Adrenal gland (tissue), 12 donors: ENCODE data around the gene TRIOBP. TPM values are rescaled to one million over a fixed set of nuclear protein-coding genes. Genes with fewer than 3 reads are reported as not detected.
A peak's percentile ranks its signal among the peaks of the same experiment; 100 is the strongest.

Experiments used
- DNase-seq, 7 donors: peaks; one replicate each; pipeline ENCODE4 v3.0.0-alpha.2; 2019 to 2020
- H3K27ac ChIP-seq, 5 donors: fragments of 200-600 bp; sonication (generic) in 4 of 5; 1 replicate in 3 of 5; 2 replicates in 2 of 5; pipeline versions ENCODE4 v1.5.1 to v1.8.0; 2016 to 2020; ENCODE audit warnings: mild to moderate bottlenecking in 1 of 5
- H3K27me3 ChIP-seq: fragments of 200-600 bp; 2 replicates; pipeline ENCODE4 v1.8.0; 2021
- H3K36me3 ChIP-seq, 2 donors: fragments of 200-600 bp; replicated peaks in 1 of 2; 1 replicate in 1 of 2; 2 replicates in 1 of 2; pipeline versions ENCODE4 v1.5.1 to v1.8.0; 2018 to 2022
- H3K4me1 ChIP-seq, 2 donors: fragments of 200-600 bp; replicated peaks in 1 of 2; 1 replicate in 1 of 2; 2 replicates in 1 of 2; pipeline versions ENCODE4 v1.5.1 to v1.8.0; 2018 to 2021
- H3K4me3 ChIP-seq, 4 donors: fragments of 200-600 bp; sonication (generic) in 3 of 4; one replicate each; pipeline ENCODE4 v1.5.1; 2016 to 2018
- H3K9me3 ChIP-seq, 3 donors: fragments of 200-600 bp; sonication (generic) in 1 of 3; replicated peaks in 1 of 3; 1 replicate in 2 of 3; 2 replicates in 1 of 3; pipeline versions ENCODE4 v1.5.1 to v1.8.0; 2016 to 2021
- POLR2A ChIP-seq, 2 donors: fragments of 450-650 bp; IDR thresholded peaks; one replicate each; pipeline ENCODE4 v1.6.1; 2017; ENCODE audit warnings: antibody characterized with exemption in 2 of 2, mild to moderate bottlenecking in 2 of 2, moderate library complexity in 1 of 2
- WGBS, 4 donors: extraction: QIAGEN DNeasy Blood & Tissue Kit in 2 of 4; methylation state at CpG; one replicate each; pipeline versions ENCODE4 v1.1.5 to v1.1.7; 2013 to 2017; 5-methylcytosine and 5-hydroxymethylcytosine counted together
- intact Hi-C, 2 donors: fragments of 100-400 bp; cut with DNase I; formaldehyde crosslinking; loops; one replicate each; pipeline versions ENCODE4 v1.14.1 to v1.15.0; 2022 to 2023
- polyA plus RNA-seq, 3 donors: library from polyadenylated mRNA; stranded (reverse); fragments of 200-250 nt in 2 of 3; fragments of 350-450 nt in 1 of 3; fragmentation: Illumina TruSeq in 1 of 3; extraction: RNeasy Lipid Tissue Mini Kit (QIAGEN cat#74804) in 1 of 3; gene quantifications; one replicate each; pipeline ENCODE4 v1.2.3, GENCODE V29; 2013 to 2014
- total RNA-seq, 9 donors: library from RNA; depleted of rRNA in 4 of 9; stranded (reverse); fragments of >200 nt in 4 of 9; fragments of 120-200 nt in 1 of 9; fragmentation: NEBNext Ultra II Directional in 1 of 9; extraction: Animal tissue kit (Norgen Biotek cat#: 25700) in 1 of 9; gene quantifications; one replicate each; pipeline versions ENCODE4 v1.1.0 to v1.2.4, GENCODE V29; 2013 to 2023
- TF ChIP-seq, protein P1 (sequence below), 6 experiments: fragments of 450-650 bp in 4 of 6; fragments of 200-600 bp in 2 of 6; sonication (generic) in 1 of 6; IDR thresholded peaks; 1 replicate in 5 of 6; 2 replicates in 1 of 6; pipeline versions ENCODE4 v1.5.1 to v1.8.0; 2016 to 2021; ENCODE audit warnings: antibody characterized with exemption in 6 of 6, mild to moderate bottlenecking in 2 of 6, moderate library complexity in 1 of 6
- donor health status: healthy with polysubstance abuse.
- donor health status: Bipolar disorder and iron deficiency.
- donor health status: DM: yes; HTN: yes; CAD: no.
- donor health status: DM: no; HTN: no; CAD: no.
- donor health status: DM: no; HTN: no; CAD: no.
- donor health status: DM: yes; HTN: yes; CAD: no.

TRIOBP gene
- total and polyA plus RNA-seq, 12 donors, result 24.6 to 146 (median 90.3) TPM

DNA sequence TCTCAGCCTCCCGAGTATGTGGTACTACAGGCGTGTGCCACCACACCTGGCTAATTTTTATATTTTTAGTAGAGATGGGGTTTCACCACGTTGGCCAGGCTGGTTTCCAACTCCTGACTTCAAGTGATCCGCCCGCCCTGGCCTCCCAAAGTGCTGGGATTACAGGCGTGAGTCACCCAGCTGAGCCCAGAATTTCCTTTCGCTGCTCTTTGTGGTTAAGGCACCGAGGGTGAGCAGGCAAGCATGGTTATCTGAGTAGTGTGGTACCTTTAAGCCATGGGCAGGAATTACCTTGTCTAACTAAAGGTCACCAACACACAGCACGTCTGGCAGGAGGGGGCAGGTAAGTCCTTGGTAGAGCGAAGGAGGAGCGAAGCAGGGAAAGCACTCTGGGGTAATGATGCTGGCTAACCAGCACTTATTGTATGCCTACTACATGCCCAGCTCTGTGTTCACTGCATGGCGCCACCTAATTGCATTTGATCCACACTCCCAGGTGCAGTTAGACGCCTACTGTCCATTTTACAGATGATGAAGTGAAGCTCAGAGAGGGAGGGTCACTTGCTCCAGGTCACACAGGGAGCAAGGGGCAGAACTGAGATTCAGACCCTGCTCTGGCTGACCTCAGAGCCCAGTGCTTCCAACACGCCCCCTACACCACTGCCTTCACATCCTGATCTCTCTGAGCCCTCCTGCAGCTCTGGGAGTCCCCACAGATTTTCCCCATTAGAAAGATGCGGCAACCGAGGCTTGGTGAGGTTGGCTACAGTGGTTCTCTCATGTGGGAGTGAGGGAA, 45.7 kb downstream of the TRIOBP start:
- Histone ChIP-seq H3K27me3 (no peaks in the 10 kb centered on the region), H3K27ac (peak overlapping the region in 3 of 5 donors; percentile 10 to 48 (median 27)), H3K4me3 (no peak overlapping the region), H3K36me3 (no peaks in the 10 kb centered on the region), H3K9me3 (no peaks in the 10 kb centered on the region), H3K4me1 (peaks cover 23 to 39% of the 10 kb centered on the region in 2 donors)
- WGBS, 4 donors, result 56 to 69% (median 59%) methylated on average over 12 to 16 of the region's 16 CpGs
- intact Hi-C loops, result no loop called here
- TF ChIP-seq, protein P1, sequence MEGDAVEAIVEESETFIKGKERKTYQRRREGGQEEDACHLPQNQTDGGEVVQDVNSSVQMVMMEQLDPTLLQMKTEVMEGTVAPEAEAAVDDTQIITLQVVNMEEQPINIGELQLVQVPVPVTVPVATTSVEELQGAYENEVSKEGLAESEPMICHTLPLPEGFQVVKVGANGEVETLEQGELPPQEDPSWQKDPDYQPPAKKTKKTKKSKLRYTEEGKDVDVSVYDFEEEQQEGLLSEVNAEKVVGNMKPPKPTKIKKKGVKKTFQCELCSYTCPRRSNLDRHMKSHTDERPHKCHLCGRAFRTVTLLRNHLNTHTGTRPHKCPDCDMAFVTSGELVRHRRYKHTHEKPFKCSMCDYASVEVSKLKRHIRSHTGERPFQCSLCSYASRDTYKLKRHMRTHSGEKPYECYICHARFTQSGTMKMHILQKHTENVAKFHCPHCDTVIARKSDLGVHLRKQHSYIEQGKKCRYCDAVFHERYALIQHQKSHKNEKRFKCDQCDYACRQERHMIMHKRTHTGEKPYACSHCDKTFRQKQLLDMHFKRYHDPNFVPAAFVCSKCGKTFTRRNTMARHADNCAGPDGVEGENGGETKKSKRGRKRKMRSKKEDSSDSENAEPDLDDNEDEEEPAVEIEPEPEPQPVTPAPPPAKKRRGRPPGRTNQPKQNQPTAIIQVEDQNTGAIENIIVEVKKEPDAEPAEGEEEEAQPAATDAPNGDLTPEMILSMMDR (IDR thresholded peaks at IDR 0.05), result no peak
- peak in 4 of 7 donors; percentile 53 to 70 (median 67) for DNase-seq

GRCh38 chr22:37744589-37744988, 47.7 kb downstream of the TRIOBP start:
- Histone ChIP-seq H3K9me3 (no peaks in the 10 kb centered on the region), H3K36me3 (no peaks in the 10 kb centered on the region), H3K4me1 (peaks cover 40 to 60% of the 10 kb centered on the region in 2 donors), H3K27me3 (no peaks in the 10 kb centered on the region), H3K27ac (no peak overlapping the region), H3K4me3 (no peak overlapping the region)
- intact Hi-C loops, result no loop called here
- WGBS, 4 donors, result 74 to 86% (median 76%) methylated on average over 6 of the region's 6 CpGs
- no peak for DNase-seq
- no peak for TF ChIP-seq POLR2A (IDR thresholded peaks at IDR 0.05)
- TF ChIP-seq, protein P1 (IDR thresholded peaks at IDR 0.05), result no peak

DNA sequence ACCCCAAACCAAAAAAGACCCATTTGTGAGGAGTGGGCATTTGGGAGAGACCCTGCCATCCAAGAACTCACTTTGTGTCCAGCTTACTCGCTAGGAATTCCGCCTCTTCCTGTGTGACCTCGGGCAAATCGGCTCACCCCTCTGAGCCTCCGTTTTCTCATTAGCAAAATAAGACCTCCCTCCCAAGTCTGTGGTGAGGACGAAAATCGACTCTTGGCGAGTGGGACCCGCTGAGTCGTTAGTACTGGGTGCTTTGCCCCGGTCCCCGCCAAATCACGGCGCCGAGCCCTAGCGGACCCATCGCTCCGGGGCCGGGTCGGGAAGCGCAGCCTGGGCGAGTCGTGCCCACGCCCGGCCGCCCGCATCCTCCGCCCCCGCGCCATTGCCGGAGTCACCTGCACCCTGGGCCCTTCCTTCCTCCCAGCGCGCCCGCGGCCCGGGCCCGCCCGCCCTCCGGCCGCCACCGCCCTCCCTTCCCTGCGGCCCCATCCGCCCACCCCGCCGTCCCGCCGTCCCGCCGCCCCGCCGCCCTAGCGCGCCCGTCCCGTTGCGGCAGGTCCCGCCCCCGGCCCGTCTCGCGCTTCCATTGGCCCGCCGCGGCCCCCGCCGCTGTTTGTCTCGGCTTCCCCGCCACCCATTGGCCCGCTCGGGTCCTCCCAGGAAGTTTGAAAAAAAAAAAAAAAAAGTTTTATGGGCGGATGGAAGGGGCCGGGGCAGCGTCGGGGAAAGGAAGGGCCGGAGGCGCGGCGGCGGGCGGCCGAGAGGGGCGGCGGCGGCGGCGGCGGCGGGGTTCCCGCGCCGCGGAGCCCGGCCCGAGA, 48.9 kb downstream of the TRIOBP start:
- TF ChIP-seq, protein P1 (IDR thresholded peaks at IDR 0.05), result no peak
- TF ChIP-seq POLR2A (IDR thresholded peaks at IDR 0.05), result peak in 1 of 2 donors; percentile 52

More for the DNA sequence above, 48.9 kb downstream of the TRIOBP start:
- no peaks in the 10 kb centered on the region for H3K27me3 ChIP-seq
- peak; percentile 88 to 94 (median 91) for DNase-seq
- WGBS, 4 donors, result 0 to 1% (median 1%) methylated on average over 29 to 92 of the region's 94 CpGs
- no peaks in the 10 kb centered on the region for H3K36me3 ChIP-seq
- H3K4me1 ChIP-seq, result peaks cover 52 to 69% of the 10 kb centered on the region in 2 donors
- H3K9me3 ChIP-seq, result no peaks in the 10 kb centered on the region
- intact Hi-C loops, result no loop called here
- peak overlapping the region; percentile 48 to 100 (median 70) for H3K4me3 ChIP-seq
- peak overlapping the region in 4 of 5 donors; percentile 73 to 98 (median 94) for H3K27ac ChIP-seq
